ENCODE measurements around the gene PYROXD2. TPM values are rescaled to one million over a fixed set of nuclear protein-coding genes. Genes with fewer than 3 reads are reported as not detected.

PYROXD2 gene
- total and polyA plus RNA-seq, 10 of the 15 experiments (the other 5 are each of a cell fraction or from before 2014, with no cell fraction given): 4.8 to 15.8 (median 11.1) TPM

- TF ChIP-seq IRF3 (IDR thresholded peaks at IDR 0.05) (no peak), MEF2A (IDR thresholded peaks at IDR 0.05; ENCODE audit: insufficient read depth, low read depth, low read length) (no peak), STAT1 (conservative IDR thresholded peaks at IDR 0.05) (no peak), MAX (IDR thresholded peaks at IDR 0.05; ENCODE audit: low read depth, low read length) (no peak)
Measured at GRCh38 chr10:98436704-98437103, 21.7 kb upstream of the PYROXD2 start (continued).

- DNase-seq (ENCODE audit: low read depth, low spot score) (no peak), FAIRE-seq (no peak), ATAC-seq (no peak)
- Histone ChIP-seq H2AFZ (ENCODE audit: control insufficient read depth, low read depth, low read length) (no peak overlapping the region), H3K4me1 (ENCODE audit: control insufficient read depth, insufficient read depth, low read length) (no peaks in the 10 kb centered on the region), H3K27me3 (replicated peaks in 1 of 2; ENCODE audit: control insufficient read depth in 2 of 2, insufficient read depth in 2 of 2, low read length in 1 of 2) (no peaks in the 10 kb centered on the region), H3K9ac (ENCODE audit: control insufficient read depth, insufficient read depth, low read length) (no peak overlapping the region), H3K9me3 (replicated peaks; ENCODE audit: control insufficient read depth, insufficient read depth, low read length) (peaks cover 4% of the 10 kb centered on the region; the same call in 1 of the 3 replicates), H3K27ac (ENCODE audit: control insufficient read depth, insufficient read depth) (no peak overlapping the region), H3K36me3 (ENCODE audit: control insufficient read depth in 2 of 2, insufficient read depth in 2 of 2, low read length in 1 of 2) (peaks cover 21 to 26% of the 10 kb centered on the region in 2 experiments), H4K20me1 (ENCODE audit: control insufficient read depth, insufficient read depth) (no peaks in the 10 kb centered on the region), H3K79me2 (ENCODE audit: control insufficient read depth, insufficient read depth, low read length) (no peaks in the 10 kb centered on the region), H3K4me2 (ENCODE audit: control insufficient read depth, insufficient read depth) (no peak overlapping the region), H3K4me3 (no peak overlapping the region)
- no TSS peak for BruUV-seq (replicated peaks)
- RAD21 ChIA-PET (ENCODE audit: unreplicated experiment): no interaction called here
- SMC1A ChIA-PET (ENCODE audit: uncharacterized antibody, unreplicated experiment): interaction anchor here (0.6 to 0.7 kb wide), 3 partner anchors 17 to 1801 kb away, joined by 3 to 4 read pairs (median 3); no protein-coding TSS in a partner anchor
- WGBS (ENCODE audit: insufficient coverage, insufficient replicate concordance, low lambda C conversion rate, missing lambda C conversion rate): 94% methylated on average over 12 of the region's 12 CpGs
- CTCF ChIA-PET: interaction anchor here (2.2 kb wide), 1 partner anchor 10 kb away, joined by 13 read pairs; no protein-coding TSS in a partner anchor
- no peak for TF ChIP-seq FOXK2 (IDR thresholded peaks at IDR 0.05)
- no peak for TF ChIP-seq RBBP5 (conservative IDR thresholded peaks at IDR 0.05)
- TF ChIP-seq PAX5 (IDR thresholded peaks at IDR 0.05; ENCODE audit: borderline replicate concordance, low read depth, low read length): no peak
- no peak for TF ChIP-seq TCF7 (IDR thresholded peaks at IDR 0.05; ENCODE audit: borderline replicate concordance)
- TF ChIP-seq NR2C2 (IDR thresholded peaks at IDR 0.05; ENCODE audit: borderline replicate concordance, control insufficient read depth, insufficient read length, low read depth): no peak
- no peak for TF ChIP-seq ZNF24 (IDR thresholded peaks at IDR 0.05)
- no peak for TF ChIP-seq SIN3A (IDR thresholded peaks at IDR 0.05; ENCODE audit: low read depth, low read length)
- no peak for TF ChIP-seq SIX5 (IDR thresholded peaks at IDR 0.05; ENCODE audit: low read depth, low read length, severe bottlenecking)
- TF ChIP-seq RCOR1 (conservative IDR thresholded peaks at IDR 0.05; ENCODE audit: low read depth, low read length): no peak
- TF ChIP-seq HDAC6 (IDR thresholded peaks at IDR 0.05; ENCODE audit: unreplicated experiment): no peak
- TF ChIP-seq E2F8 (IDR thresholded peaks at IDR 0.05; ENCODE audit: low read depth, partially characterized antibody): no peak
- no peak for TF ChIP-seq NBN (IDR thresholded peaks at IDR 0.05)
- TF ChIP-seq ZSCAN29 (IDR thresholded peaks at IDR 0.05): no peak
- in situ Hi-C loops (cut with MboI): no loop called here
- POLR2A ChIA-PET: no interaction called here
- intact Hi-C loops (cut with micrococcal nuclease; ENCODE audit: unreplicated experiment): no loop called here
Measured at GRCh38 chr10:98435178-98435577, 20.2 kb upstream of the PYROXD2 start.

Measured in GM12878 (cell line).